H7 (cell line): ENCODE measurements around the gene SMR3A. TPM values are rescaled to one million over a fixed set of nuclear protein-coding genes. Genes with fewer than 3 reads are reported as not detected.

ENCODE experiments used
- DNase-seq: peaks from one replicate; pipeline ENCODE4 v3.0.0; 2012
- H3K27me3 ChIP-seq: 2 replicates; pipeline ENCODE4 v1.6.0; 2011; ENCODE audit warnings: mild to moderate bottlenecking, low read length; ENCODE audit not compliant: control insufficient read depth, insufficient read depth
- H3K36me3 ChIP-seq: replicated peaks from 2 replicates; pipeline ENCODE4 v1.5.1; 2011; ENCODE audit warnings: low read length; ENCODE audit not compliant: control insufficient read depth, insufficient read depth
- H3K4me3 ChIP-seq: 2 replicates; pipeline ENCODE4 v1.5.1; 2011; ENCODE audit warnings: low read depth, mild to moderate bottlenecking, control low read depth, low read length, moderate library complexity; ENCODE audit not compliant: insufficient read depth
- total RNA-seq: library from RNA; depleted of rRNA; stranded (reverse); fragments of >200 nt; shearing (Covaris generic); gene quantifications from 2 replicates; pipeline ENCODE4 v1.2.3, GENCODE V29; 2014; rRNA removed

SMR3A gene
- total RNA-seq = not detected in 2 replicates

DNA sequence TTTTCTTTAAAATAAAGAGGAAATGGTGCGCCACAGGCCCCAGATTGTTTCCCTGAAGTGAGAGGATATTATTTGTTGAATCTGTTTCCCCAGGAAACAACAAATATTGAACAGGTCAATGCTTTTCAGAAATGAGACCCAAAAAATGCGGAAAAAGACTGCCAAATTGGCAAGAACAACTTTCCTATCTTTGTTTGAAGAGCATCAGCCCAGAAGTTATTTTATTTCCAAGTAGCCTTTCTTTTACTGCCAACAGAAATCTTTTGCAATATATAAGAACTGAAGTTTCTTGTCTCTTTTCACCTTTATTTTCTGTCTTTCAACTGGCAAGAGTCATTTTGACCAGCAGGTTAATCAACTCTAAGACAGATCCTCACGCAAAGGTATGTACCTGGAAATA, at the start of gene SMR3A:
TSS of gene SMR3A (plus strand) at position 301 of the 400 bp plus-strand sequence. CDS start 1,356 bp downstream, outside the sequence.
- Histone ChIP-seq H3K36me3 (no peaks in the 10 kb centered on the region), H3K4me3 (no peak within 1 kb of the TSS), H3K27me3 (no peaks in the 10 kb centered on the region)
- no peak for DNase-seq

DNA sequence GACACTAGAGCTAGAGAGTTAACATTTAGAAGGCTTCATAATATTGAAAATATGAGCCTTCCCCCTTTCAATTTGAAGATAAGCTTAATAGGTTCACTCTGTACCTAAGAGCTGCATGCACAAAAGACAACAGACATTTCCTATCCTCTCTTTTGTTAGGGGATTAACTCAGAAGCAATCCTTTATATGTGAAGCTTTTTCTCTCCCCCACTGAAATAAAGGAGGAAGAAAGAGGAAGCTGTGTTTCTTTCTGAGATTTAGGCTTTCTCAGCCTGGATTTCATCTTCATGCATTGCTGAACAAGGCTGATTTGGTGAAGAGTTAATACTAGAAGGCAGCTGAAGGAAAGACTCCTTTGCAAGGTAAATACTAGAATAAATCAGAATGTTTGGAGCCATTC, 46.8 kb upstream of the SMR3A start:
- Histone ChIP-seq H3K27me3 (no peaks in the 10 kb centered on the region), H3K4me3 (no peak overlapping the region), H3K36me3 (no peaks in the 10 kb centered on the region)
- DNase-seq = peak; percentile 4

DNA sequence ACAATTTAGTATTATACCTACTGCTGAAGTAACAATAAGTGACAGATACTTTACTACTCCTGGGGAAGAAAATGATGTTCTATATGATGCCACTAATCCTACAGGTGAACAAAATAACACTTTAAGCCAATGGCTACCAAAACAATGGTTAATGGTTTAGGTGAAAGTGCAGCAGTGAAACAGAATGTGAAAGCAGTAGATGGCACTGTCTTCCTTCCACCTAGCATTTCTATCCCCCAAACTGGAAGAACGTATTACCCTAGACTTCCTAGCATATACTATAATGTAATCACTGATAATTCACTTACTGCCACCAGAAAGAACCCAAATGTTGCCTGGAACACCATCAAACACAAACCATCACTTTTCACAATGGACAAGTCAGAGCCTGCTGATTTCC, 44.6 kb upstream of the SMR3A start:
- DNase-seq = no peak
- H3K4me3 ChIP-seq = no peak overlapping the region
- no peaks in the 10 kb centered on the region for H3K36me3 ChIP-seq

DNA sequence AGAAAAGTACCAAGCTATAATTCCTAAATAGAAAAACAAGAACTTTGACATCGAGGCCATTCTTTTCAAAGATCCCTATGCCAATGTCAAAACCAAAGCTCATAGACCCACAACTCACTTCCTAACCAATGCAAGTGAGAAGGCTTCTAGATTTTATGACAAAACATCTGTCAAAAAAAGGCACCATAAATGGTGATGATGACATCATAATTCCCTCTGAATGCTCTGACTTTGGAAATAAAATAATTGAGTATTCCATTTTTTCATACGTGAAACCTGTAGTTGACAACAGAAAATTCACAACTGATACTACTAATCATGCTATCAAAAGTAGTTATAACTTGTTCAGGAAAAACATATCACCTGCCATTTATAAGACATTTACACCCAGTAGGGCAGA, 34.5 kb upstream of the SMR3A start:
- H3K36me3 ChIP-seq = no peaks in the 10 kb centered on the region
- no peak for DNase-seq
- H3K4me3 ChIP-seq = no peak overlapping the region
- no peaks in the 10 kb centered on the region for H3K27me3 ChIP-seq

More for the DNA sequence above, 44.6 kb upstream of the SMR3A start:
- H3K27me3 ChIP-seq = no peaks in the 10 kb centered on the region

DNA sequence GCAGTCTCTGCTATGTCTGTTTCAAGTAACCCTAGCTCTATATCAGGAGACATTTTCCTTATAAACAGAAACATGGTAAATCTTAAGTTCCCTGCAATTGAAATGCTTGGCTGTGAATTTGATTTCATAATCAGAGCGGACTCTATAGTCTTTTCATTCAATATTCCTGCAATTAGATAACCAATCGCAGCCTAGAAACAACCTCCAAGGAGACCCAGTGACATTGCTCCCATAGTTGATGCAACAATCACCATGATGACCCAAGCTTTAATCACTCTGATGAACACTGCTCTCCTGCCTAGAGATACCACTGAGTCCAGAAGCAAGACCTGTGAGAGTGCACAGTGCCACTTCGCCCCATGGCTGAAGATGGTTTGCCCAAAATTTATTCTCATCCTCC, 25.9 kb upstream of the SMR3A start, which contains the start of gene CABS1:
TSS of gene CABS1 (plus strand) at position 301 of the 400 bp plus-strand sequence. CDS start at position 360, 59 bp downstream.
- DNase-seq = no peak
- Histone ChIP-seq H3K36me3 (no peaks in the 10 kb centered on the region), H3K4me3 (no peak within 1 kb of the TSS), H3K27me3 (no peaks in the 10 kb centered on the region)

DNA sequence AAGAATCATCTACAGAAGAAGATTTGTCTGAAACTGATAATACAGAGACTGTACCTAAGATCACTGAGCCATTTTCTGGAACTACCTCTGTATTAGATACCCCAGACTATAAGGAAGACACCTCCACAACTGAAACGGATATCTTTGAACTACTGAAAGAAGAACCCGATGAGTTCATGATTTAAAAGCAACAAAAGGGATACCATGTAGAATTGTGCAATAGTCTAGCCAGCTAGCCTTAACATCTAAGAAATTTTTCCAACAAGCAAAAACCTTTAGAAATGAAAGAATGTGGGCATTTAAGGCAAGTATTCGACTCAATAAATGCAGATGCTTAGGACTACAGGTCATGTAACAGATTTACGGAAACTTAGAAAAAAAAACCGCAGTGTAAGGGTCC, 24.5 kb upstream of the SMR3A start:
- no peak overlapping the region for H3K4me3 ChIP-seq
- no peak for DNase-seq
- H3K27me3 ChIP-seq = no peaks in the 10 kb centered on the region
- H3K36me3 ChIP-seq = no peaks in the 10 kb centered on the region

DNA sequence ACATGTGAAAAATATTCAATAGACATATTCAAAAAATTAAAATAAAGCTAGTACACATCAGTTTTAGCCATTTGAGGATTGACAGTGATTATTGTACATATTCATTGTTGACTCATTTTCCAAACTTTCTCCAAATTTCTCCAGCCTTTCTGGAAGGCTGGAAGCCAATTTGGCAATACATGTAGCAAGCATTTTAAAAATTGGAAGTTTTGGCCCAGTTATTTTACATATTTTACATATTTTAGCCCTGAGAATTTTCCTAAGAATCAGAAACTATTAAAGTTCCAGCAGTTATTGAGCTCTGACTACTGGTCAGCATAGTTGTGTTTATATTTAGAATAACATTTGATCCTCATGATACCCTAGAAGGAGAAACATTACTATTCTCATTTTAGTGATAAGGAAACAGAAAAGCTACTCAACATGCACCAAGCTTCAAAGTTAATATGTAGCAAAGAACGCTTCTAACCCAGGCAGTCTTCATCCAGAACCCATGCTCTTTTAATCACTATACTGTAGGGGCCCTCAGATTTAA, 22.6 kb upstream of the SMR3A start:
- Histone ChIP-seq H3K4me3 (no peak overlapping the region), H3K27me3 (no peaks in the 10 kb centered on the region), H3K36me3 (no peaks in the 10 kb centered on the region)
- no peak for DNase-seq

DNA sequence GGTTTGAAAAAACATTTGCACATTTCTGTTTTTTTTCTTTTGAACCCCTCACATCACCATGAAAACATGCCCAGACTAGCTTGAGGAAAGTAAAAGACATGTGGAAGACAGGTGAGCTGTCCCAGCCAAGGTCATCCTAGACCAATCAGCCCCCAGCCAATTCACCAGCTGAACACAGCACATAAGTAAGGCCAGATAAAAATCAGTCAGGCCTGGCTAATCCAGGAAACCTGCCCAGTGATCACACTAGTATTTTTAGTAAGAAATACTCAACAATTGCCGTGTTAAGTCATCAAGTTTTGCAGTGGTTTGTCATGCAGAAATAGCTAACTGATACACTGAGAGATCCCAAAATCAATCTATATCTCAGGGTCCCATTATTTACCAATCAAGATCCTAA, 4.4 kb upstream of the SMR3A start:
- no peaks in the 10 kb centered on the region for H3K36me3 ChIP-seq
- H3K27me3 ChIP-seq = no peaks in the 10 kb centered on the region
- H3K4me3 ChIP-seq = no peak overlapping the region
- no peak for DNase-seq

DNA sequence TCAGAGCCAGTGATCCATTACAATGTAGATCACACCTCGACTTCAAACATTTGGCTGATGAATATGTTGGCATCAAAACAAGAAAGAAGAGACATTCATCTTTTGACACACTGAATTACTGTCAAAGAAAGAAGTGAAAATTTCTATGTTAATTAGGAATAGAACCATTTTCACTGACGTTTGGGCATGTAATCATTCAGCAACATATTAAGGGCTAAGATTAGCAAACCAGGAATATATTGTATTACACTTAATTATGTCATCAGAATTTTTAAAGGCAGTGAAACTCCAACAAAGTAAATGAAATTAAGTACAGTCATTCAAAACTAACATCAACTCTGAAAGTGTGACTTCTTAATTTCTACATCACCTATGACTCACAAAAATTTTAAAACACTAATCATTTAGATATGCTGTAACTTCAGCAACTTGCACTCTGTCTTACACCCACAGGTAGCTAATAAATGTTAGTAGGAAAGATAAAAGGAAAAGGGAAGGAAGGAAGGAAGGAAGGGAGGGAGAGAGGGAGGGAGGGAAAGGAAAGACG, 1.4 kb upstream of the SMR3A start:
- Histone ChIP-seq H3K27me3 (no peaks in the 10 kb centered on the region), H3K4me3 (no peak overlapping the region), H3K36me3 (no peaks in the 10 kb centered on the region)
- no peak for DNase-seq

DNA sequence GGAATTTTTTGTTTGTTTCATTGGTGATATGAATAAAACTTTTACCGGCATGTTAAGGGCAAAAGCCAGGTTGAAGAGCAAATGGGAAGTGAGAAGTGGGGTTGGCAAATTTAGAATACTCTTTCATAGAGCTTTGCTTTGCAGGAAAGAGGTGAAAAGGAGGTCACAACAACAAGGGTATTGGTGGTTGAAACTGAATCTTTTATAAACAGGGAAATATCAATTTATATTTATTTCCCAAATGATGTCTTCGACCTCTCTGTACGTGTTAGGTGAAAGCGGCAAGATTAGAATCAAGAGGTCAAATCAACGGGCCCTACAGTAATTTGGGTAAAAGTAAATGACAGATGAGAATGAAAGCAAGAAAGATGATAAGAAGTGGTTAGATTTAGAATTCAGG, 3.4 kb downstream of the SMR3A start:
- H3K36me3 ChIP-seq = no peaks in the 10 kb centered on the region
- no peaks in the 10 kb centered on the region for H3K27me3 ChIP-seq
- H3K4me3 ChIP-seq = no peak overlapping the region
- DNase-seq = no peak

DNA sequence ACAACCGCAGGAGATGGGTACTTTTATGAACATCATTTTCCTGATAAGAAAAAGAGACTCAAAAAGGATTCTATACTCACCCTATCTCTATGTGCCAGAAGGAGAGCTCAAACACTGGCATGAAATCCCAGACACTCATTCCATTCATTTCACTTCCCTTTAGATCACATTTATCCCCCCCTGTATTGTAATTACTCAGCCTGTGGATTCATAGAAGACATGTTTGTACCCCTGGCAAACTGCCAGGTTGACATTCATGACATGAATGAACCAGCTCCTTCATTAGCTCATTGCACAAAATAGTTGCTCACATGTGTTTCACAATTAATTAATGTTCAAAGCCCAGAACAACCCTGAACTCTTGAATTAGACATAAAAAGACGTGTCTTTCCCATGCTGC, 4.9 kb downstream of the SMR3A start:
- Histone ChIP-seq H3K36me3 (no peaks in the 10 kb centered on the region), H3K27me3 (no peaks in the 10 kb centered on the region), H3K4me3 (no peak overlapping the region)
- no peak for DNase-seq

DNA sequence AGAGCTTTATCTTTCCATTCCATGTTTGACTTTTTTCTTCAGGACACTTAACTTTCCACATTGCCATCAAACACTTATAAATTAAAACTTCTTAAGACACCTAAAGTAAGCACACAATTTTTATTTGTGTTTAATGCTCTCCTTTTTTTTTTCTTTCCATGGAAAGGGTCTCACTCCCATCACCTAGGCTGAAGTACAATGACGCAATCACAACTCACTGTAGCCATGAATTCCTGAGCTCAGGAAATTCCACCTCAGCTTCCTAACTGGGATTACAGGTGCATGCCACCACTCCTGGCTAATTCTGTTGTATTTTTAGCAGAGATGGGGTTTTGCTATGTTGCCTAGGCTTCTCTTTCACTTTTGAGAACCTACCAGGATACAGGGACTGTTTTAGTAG, 7.3 kb downstream of the SMR3A start:
- Histone ChIP-seq H3K27me3 (no peaks in the 10 kb centered on the region), H3K4me3 (no peak overlapping the region), H3K36me3 (no peaks in the 10 kb centered on the region)
- no peak for DNase-seq

DNA sequence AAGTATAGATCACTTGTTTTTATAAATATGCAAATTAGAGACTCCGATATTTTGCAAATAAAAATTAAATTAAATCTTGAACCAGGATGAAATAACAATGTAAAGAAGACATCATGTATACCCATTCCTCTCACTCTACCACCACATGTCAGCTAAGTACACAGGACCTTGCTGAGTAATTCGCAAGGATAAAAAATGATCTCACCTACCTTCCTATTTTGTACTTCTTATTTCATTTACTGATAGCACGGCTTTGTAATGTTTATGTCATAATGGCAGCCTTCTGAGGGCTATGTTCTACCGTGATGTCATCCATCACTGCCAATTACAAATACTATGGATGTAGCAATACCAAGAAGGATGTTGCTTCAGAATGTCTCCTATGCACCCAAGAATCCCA, 11.4 kb downstream of the SMR3A start:
- Histone ChIP-seq H3K27me3 (no peaks in the 10 kb centered on the region), H3K36me3 (no peaks in the 10 kb centered on the region), H3K4me3 (no peak overlapping the region)
- no peak for DNase-seq

DNA sequence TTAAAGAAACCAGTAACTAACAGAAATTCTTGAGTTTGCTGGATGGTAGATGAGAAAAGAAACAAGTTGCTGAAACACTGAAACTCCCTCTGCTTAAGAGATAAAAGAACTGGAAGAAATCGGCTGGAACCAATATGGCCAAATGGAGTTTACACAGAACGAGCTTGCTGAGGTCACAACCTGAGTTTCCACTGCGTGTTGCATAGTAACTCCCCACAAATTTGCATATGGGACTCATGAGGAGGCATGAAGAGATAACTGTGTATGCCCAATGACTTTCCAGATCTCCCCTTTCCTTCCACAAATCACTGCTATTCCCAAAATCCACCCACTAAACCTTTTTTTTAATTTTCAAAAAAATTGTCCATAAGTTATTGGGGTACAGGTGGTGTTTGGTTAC, 12.2 kb downstream of the SMR3A start:
- DNase-seq = no peak
- Histone ChIP-seq H3K36me3 (no peaks in the 10 kb centered on the region), H3K4me3 (no peak overlapping the region), H3K27me3 (no peaks in the 10 kb centered on the region)

DNA sequence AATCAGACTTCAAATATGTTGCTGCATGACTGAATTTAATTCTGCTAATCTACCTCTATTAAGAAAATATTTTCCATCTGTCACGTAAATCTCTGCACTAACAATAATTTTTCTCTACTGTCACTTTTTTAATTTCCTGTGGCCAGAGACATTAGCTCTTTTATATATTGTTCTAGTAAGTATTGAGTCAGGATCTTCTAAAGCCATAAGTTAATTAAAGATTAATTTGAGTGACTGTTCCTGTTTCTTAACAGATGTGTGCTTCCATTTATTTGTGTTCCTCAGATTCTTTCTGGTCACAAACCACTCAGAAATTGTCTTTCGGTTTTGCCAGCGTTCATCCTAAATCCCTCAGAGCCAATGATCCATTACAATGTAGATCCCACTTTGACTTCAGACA, 20.0 kb downstream of the SMR3A start:
- no peaks in the 10 kb centered on the region for H3K36me3 ChIP-seq
- H3K27me3 ChIP-seq = no peaks in the 10 kb centered on the region
- no peak overlapping the region for H3K4me3 ChIP-seq
- DNase-seq = no peak

DNA sequence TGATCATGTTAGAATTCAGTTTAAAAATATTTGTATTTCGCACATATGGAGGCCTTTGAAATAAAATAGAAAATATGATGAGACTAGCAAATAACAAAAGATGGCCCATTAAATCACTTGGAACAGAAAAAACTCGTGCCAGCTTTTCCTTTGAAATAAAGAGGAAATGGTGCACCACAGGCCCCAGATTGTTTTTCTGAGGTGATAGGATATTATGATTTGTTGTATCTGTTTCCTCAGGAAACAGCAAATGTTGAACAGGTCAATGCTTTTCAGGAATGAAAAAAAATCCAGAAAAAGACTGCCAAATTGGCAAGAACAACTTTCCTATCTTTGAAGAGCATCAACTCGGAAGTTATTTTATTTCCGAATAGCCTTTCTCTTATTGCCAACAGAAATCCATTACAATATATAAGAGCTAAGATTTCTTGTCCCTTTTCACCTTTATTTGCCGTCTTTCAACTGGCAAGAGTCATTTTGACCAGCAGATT, 22.2 kb downstream of the SMR3A start, which contains the start of gene SMR3B:
TSS of gene SMR3B (plus strand) at position 441 of the 491 bp plus-strand sequence. CDS start 1,380 bp downstream, outside the sequence.
- H3K4me3 ChIP-seq = no peak within 1 kb of the TSS
- no peak for DNase-seq
- H3K36me3 ChIP-seq = no peaks in the 10 kb centered on the region
- no peaks in the 10 kb centered on the region for H3K27me3 ChIP-seq
